ENCODE measurements around the gene MSH2.

MSH2 gene

GRCh38 chr2:47519147-47519537, 116.2 kb downstream of the MSH2 start:
- DNase-seq (ENCODE audit: low read depth), result no peak
- H3K4me3 ChIP-seq (ENCODE audit: low read depth, low read length), result no peak overlapping the region
- TF ChIP-seq, protein P1, sequence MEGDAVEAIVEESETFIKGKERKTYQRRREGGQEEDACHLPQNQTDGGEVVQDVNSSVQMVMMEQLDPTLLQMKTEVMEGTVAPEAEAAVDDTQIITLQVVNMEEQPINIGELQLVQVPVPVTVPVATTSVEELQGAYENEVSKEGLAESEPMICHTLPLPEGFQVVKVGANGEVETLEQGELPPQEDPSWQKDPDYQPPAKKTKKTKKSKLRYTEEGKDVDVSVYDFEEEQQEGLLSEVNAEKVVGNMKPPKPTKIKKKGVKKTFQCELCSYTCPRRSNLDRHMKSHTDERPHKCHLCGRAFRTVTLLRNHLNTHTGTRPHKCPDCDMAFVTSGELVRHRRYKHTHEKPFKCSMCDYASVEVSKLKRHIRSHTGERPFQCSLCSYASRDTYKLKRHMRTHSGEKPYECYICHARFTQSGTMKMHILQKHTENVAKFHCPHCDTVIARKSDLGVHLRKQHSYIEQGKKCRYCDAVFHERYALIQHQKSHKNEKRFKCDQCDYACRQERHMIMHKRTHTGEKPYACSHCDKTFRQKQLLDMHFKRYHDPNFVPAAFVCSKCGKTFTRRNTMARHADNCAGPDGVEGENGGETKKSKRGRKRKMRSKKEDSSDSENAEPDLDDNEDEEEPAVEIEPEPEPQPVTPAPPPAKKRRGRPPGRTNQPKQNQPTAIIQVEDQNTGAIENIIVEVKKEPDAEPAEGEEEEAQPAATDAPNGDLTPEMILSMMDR (IDR thresholded peaks at IDR 0.05; ENCODE audit: low read depth, low read length, missing control alignments), result no peak

GRCh38 chr2:47519604-47520301, 116.8 kb downstream of the MSH2 start:
- TF ChIP-seq, protein P1 (IDR thresholded peaks at IDR 0.05; ENCODE audit: low read depth, low read length, missing control alignments), result no peak
- no peak for DNase-seq (ENCODE audit: low read depth)
- H3K4me3 ChIP-seq (ENCODE audit: low read depth, low read length), result peak overlapping the region; percentile 57; the same call in 1 of the 2 replicates

DNA sequence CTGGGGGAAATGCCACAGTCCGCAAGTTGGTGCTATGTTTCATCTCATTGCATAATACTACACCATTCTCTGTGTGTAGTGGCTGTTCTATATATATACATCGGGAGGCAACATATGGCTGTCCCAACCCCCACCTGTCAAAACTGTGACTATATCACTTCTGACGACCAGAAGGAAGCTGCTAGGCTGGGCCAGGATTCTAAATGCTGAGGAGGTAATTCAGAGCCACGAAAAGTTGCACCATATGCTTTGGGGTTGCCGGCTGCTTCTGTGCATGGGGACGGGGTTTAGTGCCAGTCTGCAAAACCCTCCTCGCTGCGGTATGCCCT, 117.3 kb downstream of the MSH2 start:
- no peak for DNase-seq (ENCODE audit: low read depth)
- TF ChIP-seq, protein P1 (IDR thresholded peaks at IDR 0.05; ENCODE audit: low read depth, low read length, missing control alignments), result no peak

DNA sequence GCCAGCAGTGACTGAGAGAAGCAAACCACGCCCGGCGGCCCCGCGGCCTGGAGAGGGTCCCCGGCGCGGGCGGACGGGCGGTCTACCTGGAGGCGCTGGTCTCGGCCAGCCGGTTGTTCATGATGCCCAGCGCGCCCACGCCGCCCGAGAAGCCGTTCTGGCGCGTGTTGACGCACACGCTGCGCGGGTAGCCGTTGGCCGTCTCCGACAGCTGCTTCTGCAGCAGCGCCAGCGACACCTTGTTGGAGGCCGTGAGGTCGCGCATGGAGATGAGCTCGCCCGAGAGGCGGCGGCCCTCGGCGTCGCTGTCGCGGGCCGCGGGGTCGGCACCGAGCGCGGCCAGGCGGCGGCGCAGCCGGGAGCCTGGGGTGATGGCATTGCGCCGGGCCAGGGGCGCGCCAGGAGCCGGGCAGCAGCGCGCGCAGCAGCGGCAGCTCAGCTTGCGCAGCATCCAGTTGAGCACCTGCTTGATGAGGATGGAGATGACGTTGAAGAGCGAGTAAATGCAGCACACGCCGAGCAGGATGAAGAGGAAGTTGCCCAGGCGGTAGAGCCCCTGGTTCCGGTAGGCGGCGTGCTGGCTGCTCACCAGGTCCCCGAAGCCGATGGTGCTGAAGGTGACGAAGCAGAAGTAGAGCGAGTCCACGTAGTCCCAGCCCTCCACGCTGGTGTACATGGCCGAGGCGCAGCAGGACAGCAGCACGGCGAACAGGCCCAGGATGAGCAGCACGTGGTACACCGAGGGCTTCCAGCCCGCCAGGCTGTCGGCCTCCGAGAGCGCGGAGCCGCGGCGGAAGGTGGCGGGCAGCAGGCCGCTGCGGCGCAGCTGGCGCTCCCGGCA, 118.1 kb downstream of the MSH2 start:
- TF ChIP-seq, protein P1 (IDR thresholded peaks at IDR 0.05; ENCODE audit: low read depth, low read length, missing control alignments), result peak; percentile 75
- peak; percentile 74 for DNase-seq (ENCODE audit: low read depth)
- H3K4me3 ChIP-seq (ENCODE audit: low read depth, low read length), result peak overlapping the region; percentile 57

More for the DNA sequence above, 117.3 kb downstream of the MSH2 start:
- peak overlapping the region; percentile 57 for H3K4me3 ChIP-seq (ENCODE audit: low read depth, low read length)

- TF ChIP-seq, protein P1 (IDR thresholded peaks at IDR 0.05; ENCODE audit: low read depth, low read length, missing control alignments), result no peak
- H3K4me3 ChIP-seq (ENCODE audit: low read depth, low read length), result peak overlapping the region; percentile 57
These were observed 118.8 kb downstream of the MSH2 start for GRCh38 chr2:47521666-47522285.

DNA sequence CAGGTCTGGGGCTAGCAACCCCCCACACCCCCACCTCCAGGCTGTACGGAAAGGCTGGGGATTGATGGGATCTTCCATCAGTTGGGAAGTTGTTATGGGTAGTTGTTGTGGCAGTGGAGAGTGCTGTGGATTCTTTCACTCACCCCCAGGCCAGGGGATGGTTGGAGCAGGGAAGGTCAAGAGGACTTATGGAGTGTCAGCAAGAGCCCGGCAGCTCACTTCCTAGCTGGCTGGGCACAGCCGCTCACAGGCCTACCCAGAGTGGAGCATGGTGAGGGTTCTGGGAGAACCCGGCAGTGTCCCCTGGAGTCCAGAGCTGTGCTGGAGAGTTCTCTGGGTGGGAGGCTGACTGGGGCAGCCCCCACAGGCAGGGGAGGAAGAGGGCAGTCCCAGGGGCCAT, 122.2 kb downstream of the MSH2 start:
- DNase-seq (ENCODE audit: low read depth), result no peak
- H3K4me3 ChIP-seq (ENCODE audit: low read depth, low read length), result no peak overlapping the region
- TF ChIP-seq, protein P1 (IDR thresholded peaks at IDR 0.05; ENCODE audit: low read depth, low read length, missing control alignments), result no peak

More at GRCh38 chr2:47521666-47522285, 118.8 kb downstream of the MSH2 start:
- DNase-seq (ENCODE audit: low read depth), result no peak

Data from GM12864 (cell line).